GM18868 (cell line): ENCODE results near the gene SLC30A1.
"Not testable (repeated sequence)": the region's sequence is repeated elsewhere in the genome, so short reads cannot be mapped to it uniquely, and the experiment has no call there.

Source experiments
- ATAC-seq: cut with Tn5 transposase; IDR thresholded peaks from one replicate; pipeline ENCODE4 v1.9.1; 2021; ENCODE audit warnings: mild to moderate bottlenecking, moderate library complexity; ENCODE audit not compliant: unreplicated experiment

SLC30A1 gene

DNA sequence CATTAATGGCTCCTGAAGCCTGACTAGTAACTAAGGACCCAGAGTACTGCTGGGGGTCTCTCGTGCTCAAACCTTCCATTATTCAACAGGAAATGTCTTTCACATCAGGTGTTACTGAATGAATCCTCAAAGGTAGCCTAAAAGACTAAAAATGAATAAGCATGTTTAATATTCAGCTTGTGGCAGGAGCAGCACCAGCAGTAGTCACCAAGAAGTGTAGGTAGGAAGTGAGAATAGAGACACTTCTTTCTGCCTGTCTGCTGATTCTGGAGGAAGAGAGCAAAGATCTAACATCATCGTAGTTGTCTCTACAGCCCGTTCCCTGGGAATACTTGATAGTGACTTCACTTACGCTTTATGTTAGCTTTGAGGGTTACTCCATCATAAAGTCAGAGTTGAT, 7.6 kb upstream of the SLC30A1 start:
- ATAC-seq, result no peak

DNA sequence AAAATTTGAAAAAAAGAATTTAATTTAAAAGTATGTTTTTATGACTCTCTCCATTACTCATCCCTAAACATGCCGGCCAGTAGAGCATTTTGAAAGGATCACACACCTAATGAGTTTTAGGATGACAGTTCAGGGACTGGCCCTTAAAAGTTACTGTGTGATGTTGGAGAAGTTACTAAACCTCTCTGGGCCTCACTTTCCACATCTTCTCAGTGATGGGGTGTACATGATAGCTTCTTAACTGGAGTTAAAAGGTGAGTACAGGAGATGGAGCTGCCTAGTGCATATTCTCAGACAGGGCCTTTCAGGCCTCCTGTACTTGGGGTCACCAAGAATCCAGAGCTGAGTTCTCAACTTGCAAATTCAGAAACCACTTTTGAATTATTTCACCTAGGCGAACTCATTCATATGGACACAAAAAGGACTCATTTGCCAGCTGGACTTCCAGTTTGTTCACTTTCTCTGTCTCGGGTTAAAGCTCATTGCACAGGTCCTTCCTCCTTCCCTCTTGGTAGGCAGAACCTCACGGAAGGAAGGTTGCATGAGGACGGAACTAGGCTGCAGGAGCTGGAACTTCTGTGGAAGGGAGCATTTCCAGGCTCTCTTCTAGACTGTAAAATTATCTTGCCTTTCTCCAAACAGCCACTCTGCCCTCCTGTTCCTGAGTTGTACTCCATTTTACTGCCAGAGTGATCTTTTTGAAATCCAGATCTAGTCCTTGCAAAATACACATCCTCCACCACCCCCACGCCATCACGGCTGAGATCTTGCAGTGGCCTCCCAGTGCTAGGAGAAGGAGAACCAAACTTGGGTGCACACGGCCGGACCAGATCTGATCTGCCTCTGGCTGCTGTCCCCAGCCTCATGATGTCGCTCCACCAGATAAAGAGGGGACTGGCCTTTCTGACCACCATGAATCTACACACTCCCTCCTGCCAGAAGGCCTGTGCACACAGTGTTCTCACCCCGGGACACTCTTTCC, 4.3 kb upstream of the SLC30A1 start:
- ATAC-seq, result no peak

DNA sequence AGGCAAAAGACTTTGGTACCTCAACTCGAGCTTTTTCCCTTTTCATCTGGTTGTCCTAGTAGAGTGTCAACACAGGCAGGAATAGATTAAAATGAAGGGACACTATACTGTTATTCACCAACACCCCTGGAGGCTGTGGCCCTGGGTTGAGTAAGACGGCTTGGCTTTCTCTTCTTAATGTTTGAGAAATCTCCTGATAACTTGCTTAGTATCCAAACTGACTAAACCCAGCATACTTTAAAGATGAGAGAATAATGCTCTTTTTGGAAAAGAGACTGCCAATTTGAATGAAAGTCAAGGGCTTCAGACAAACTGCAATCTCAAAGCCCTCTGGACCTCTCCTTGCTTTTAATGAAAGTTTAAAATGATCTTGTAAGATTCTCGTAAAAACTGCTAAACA, 2.6 kb upstream of the SLC30A1 start:
- no peak for ATAC-seq

DNA sequence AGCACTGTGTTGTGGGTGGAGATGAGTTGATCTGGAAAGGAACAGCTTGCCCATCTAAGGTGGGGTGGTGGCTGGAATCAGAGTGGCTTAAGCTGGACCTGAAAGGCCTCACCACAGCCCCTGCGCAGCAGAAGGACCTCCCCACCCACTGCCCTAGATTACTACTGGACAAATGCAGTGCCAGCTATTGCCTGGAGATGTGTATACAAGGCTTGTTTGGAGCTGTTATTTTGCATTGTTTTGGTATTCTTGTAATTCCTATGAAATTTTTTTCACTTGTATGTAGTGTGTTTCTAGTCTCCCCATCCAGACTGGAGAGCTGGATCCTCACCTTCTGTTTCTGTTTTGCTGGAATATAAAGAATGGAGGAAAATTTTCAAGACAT, 1.3 kb upstream of the SLC30A1 start:
- ATAC-seq, result no peak

DNA sequence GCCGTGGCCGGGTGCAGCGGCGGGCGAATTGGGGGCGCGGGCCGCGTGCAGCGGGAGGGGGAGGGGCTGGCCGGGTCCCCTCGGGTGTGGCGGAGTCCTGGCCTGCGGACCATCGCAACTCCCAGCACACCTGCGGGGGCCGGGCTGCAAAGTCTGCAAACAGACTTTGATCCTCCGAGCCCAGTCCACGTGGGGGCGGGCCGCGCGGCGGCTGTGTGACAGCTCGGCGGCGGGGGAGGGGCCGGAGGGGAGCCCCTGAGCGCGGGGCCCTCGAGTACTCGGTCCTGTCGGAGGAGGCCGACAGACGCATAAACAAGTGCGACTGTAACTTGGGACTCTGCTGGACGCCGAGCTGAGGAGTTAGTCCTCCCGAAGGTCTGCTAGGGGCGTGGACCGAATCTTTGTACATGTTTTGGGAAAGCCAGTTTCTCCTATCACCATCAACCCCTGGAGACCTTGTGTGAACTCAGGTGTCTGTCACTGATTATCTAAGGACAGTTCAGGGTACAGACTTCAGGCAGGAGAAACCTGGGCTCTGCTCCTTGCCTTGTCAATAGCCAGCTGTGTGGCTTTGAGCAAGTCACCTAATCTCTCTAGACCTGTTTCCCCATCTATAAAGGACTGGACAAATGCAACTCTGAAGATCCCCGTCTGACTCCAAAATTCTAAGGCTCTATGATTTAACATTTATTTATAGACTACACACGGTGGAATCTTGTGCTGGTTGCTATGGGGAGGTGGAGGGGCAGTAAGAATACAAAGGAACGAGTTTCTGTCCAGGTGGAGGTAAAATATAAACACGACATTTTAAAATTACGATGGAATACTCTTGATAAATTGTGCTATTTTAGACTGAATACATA, 710 bp upstream of the SLC30A1 start:
- ATAC-seq, result peak; percentile 41

DNA sequence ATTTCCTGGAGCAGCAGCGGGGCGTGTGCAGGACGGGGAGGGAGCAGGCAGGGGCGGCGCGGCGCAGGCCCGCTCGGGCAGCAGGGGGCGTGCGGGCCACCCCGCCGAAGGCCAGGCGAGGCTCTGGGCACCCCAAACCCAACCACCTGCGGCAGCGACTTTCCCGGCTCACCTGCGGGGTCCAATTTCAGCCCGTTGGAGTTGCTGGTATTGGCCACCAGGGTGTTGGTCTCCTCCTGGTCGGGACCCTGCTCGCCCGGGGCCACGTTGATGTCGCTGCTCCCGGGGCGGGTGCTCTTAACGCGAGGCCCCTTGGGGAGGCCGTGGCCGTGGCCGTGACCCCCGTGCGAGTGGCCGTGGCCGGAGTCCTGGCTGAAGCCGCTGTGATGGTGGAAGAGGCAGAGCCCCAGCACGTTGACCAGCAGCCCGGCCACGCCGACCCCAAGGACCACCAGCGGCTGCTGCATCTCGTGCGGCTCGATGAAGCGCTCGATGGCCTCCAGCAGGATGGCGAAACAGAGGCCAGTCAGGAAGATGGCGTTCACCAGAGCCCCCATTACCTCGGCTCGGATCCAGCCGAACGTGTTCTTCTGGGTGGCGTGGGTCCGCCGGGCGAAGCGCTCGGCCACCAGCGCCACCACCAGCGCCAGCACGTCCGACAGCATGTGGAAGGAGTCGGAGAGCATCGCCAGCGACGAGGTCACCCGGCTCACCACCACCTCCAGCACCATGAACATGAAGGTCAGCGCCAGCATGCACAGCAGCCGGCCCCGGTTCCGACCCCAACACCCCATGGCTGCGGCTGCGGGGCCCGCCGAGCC, 932 bp downstream of the SLC30A1 start:
- ATAC-seq, result peak; percentile 37

DNA sequence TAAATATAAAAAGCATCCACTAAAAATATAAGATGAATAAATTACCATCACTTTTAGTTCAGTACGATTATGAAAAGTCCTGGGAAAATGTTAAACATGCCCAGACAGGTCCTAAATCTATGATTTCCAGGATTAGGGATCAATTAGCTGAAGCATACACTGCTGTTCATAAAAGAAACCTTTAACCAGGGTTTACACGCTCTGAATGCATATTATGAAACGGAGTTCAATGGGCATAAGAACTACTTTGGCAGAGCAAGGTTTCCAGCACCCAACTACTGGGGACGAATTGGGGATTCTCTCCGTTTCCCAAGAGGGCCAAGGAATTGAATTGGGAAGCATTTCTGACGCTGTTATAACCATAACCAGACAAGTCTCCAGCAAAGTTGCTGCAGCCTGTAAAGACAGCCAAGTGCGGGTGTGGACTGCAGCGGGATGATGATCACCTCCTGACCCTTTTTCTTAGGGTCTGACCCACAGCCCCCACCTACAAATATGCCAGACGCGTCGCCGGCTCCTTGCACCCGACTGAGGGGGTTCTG, 1.6 kb downstream of the SLC30A1 start:
- ATAC-seq, result no peak

DNA sequence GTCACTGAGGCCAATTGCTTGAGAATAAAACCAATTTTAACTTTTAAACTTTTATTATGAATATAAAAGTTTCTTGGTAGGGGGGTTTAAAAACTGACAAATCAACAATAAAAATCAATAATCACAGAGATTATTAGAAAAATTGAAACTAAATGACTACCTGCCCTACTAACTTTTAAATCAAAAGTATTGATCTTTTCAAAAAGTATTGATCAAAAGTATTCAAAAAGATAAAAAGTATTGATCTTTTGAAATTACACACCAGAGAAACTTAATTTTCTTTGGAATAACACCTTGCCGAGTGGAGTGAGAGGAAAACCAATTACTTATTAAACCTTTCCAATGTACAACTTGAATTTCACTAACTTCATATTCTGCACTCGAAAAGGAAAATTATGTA, 2.2 kb downstream of the SLC30A1 start:
- no peak for ATAC-seq

DNA sequence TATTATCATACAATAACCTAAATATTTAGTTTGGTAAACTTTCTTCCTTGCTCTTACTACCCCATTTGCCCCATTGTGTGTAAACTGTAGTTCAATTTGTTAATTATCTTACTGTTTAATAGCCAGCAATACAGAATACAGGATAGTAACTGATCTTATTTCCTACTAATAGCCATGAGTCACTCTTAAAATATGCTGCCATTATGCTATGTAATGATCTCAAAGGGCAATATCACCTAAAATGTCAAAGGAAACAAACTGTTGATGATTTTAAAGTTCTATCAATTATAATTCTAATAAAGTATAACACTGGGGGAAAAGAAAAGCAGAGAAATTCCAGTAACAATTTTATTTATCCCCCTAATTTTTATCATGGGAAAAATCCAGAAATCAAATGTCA, 4.3 kb downstream of the SLC30A1 start:
- no peak for ATAC-seq

DNA sequence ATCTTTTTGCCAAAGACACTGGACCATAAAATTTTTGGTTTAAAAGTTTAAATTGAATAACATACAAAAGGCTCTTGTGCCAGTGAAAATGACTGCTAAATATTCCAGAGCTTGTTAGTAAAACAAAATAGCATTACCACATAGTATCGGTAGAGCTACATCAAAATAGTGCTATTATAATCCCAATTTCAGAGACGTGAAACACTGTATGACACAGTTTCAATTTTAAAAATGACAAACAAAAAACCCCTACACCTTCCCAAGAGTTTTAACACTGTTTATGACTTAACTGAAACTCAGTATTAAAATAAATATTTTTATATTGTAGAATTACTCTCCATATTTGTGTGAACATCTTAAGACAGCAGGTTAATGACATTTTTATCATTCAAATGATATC, 7.0 kb downstream of the SLC30A1 start:
- ATAC-seq, result no peak

DNA sequence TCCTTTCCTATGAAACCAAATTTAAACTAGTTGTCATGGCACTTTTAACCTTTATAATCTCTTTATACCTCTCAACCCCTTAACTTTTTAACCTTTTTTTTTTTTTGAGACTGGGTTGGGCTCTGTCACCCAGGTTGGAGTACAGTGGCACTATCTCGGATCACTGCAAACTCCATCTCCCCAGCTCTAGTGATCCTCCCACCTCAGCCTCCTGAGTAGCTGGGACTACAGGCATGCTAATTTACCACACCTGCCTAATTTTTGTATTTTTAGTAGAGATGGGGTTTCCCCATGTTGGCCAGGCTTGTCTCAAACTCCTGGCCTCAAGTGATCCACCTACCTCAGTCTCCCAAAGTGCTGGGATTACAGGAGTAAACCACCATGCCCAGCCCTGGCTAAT, 8.6 kb downstream of the SLC30A1 start:
- ATAC-seq, result not testable (repeated sequence)

DNA sequence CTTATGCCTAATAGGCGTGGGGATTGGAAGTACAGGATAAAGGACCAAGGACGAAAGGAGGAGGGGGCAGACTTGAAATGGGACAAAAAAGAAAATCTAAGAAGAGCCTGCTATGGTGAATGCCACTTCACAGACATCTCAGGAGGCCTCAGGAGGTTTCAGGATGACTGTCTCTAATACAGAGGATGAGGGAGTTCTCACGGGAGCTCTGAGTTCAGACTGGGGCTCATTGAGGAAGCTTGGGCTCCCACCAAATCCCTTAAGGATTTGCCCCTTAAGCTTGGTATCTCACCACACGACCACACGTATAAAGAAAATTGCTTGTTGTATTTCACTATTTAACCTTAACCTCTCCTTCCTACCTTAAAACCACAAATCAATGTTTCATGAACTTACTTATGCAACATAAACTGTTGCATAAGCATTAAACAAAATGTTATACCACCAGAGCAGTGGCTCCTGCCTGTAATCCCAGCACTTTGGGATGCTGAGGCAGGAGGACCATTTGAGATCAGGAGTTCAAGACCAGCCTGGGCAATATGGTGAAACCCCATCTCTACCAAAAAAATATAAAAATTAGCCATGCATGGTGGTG, 12.4 kb downstream of the SLC30A1 start:
- ATAC-seq, result peak; percentile 99

DNA sequence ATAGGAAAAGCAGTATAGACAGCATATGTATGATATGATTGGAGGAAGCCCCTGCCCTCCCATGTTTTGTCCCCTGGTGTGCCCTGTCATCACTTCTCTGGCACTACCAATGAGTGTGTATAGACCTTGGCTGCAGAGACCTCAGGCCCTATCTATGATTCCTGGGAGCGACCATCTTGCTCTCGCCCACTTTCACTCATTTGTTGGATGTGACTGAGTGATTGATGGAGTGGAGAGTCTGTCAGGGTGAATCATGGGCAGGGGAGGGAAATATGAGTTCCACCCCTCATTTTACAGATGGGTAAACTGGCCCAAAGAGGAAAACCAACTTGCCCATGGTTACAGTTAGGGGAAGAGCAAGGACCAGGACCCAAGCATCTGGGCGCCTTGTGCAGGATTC, 14.9 kb downstream of the SLC30A1 start:
- ATAC-seq, result no peak

DNA sequence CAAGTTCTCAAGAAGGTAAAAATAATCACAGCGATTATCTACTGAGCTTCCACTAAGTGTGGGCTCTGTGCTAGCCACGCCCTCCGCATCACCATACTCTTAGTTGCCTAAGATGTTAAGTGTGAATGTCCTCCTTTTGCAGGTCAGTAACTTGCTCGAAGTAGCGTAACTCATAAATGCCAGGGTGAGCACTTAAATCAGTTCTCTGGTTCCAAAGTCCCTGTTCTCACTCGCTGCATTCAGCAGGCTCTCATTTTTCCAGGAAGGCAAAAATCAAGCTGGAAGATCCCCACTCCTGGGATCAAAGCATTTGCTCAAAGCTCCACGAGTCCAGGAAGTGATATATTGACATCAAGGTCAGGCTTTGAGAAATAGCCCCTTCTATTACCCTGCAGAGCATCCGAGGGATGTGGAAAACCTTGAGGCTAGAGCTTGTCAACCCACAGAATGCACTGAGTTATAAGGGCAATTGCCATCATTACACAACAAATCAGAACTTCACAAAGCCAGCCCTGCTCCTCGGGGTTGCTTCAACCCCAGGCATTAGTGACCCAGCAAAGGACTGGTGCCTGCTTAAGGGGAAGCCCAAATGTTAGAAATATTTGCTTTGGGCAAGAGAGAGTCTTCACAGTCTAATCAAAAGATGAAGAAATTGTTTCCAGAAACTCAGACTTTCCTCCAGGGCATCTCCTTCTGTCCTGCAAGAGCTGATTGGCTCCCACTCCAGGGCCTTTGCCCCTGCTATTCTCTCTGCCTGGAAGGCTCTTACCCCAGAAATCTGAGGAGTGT, 19.5 kb downstream of the SLC30A1 start:
- ATAC-seq, result no peak

DNA sequence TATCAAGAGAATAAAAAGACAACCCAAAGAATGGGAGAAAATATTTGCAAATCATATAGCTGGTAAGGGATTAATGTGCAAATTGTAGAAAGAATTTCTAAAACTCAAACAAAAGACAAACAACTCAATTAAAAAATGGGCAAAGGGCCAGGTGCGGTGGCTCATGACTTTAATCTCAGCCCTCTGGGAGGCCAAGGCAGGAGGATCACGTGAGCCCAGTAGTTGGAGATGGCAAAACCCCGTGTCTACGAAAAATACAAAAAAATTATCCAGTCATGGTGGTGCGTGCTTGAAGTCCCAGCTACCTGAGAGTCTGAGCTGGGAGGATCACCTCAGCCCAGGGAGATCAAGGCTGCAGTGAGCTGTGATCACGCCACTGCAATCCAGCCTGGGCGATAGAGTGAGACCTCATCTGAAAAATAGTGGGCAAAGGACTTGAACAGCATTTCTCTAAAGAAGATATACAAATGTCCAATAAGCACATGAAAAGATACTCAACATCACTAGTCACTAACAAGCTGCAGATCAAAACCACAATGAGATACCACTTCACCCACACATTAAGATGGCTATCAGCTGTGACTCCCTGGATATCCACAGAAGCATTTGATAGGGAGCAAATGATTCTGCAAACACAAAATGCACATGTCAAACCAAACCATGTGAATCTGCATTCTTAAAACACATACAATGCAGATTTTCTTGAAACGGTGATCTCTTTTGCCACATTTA, 20.9 kb downstream of the SLC30A1 start:
- ATAC-seq, result no peak

DNA sequence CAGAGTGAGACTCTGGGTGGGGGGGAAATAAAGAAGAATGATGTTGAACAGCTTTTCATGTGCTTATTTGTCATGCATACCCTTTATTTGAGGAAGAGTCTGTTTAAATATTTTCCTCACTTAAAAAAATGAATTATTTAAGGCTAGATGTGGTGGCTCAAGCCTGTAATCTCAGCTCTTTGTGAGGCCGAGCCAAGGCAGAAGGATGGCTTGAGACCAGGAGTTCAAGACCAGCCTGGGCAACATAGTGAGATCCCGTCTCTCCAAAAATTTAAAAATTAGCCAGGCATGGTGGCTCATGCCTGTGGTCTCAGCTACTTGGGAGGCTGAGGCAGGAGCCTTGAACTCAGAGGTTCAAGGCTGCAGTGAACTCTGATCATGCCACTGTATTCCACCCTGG, 25.4 kb downstream of the SLC30A1 start:
- ATAC-seq, result no peak

DNA sequence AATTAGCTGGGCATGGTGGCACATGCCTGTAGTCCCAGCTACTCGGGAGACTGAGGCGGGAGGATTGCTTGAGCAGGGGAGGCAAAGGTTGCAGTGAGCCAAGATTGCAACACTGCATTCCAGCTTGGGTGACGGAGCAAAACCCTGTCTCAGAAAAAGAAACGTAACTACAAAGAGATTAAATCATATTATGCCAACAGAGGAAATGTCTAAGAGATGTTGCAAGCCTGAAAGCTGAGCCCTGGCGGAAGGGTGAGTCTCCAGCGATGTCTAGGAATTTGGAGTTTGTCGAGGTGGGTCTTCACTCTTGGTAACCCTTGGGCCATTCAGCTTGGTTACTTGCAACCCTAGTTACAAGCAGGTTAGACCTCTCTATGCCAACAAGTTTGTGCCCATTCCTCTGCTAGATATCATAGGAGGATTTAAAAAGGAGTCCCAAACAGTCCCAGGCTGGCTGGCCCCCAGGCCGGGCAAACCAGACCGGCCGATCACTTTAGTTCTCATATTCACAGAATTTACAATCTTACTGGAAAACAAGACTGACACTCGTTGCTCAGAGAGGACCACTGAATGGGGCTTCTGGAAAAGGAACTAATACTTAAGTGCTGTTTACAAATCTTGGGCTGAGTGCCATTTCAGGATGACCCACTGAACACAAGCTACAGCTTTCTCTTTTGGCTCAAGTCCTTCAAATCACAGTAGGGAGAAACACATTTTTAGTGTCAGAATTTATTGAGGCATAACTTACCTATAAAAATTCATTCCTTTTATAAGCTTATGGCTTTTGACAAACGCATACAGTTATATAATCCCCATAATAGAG, 27.1 kb downstream of the SLC30A1 start:
- ATAC-seq, result no peak

DNA sequence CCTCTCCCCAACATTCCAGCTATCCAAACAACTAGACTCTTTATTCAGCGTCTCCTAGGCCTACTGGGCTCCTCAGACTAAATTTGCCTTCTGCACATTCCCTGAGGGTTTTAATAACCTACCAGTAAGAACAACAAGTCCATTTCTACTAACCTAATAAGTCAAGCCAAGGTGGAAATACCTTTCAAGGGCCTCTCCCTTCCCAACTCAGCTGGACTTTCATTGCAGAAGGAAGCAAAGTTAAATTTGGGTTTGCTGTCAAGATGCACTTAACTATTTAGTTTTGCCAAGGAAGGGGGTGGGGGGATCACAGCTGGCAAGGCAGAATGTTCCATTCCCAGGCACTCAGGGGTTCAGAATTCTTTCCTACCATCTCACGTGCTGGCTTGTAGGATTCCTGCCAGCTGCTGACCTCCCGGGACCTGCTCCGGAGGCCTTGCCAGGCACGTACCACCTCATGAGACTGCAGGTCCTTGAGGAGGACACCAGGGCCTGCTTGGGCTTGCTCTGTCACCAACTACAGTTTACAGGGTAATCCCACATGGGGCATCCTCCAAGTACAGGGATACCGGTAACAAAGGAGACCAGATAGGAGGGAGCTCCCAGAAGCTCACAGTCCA, 29.8 kb downstream of the SLC30A1 start:
- ATAC-seq, result no peak
